ENCODE measurements around the gene PTX3.

Gene PTX3

GRCh38 chr3:157417247-157417646, 19.4 kb upstream of the PTX3 start:
- DNase-seq (ENCODE audit: low read depth, low spot score), result no peak
- H3K4me3 ChIP-seq (ENCODE audit: low read length), result no peak overlapping the region

- DNase-seq (ENCODE audit: low read depth, low spot score), result no peak
- no peak overlapping the region for H3K4me3 ChIP-seq (ENCODE audit: low read length)
Observed at GRCh38 chr3:157418104-157418503, 18.5 kb upstream of the PTX3 start.

- no peak for DNase-seq (ENCODE audit: low read depth, low spot score)
- H3K4me3 ChIP-seq (ENCODE audit: low read length), result no peak overlapping the region
Observed at GRCh38 chr3:157420606-157421130, 16.0 kb upstream of the PTX3 start.

GRCh38 chr3:157423337-157423736, 13.3 kb upstream of the PTX3 start:
- DNase-seq (ENCODE audit: low read depth, low spot score), result no peak
- no peak overlapping the region for H3K4me3 ChIP-seq (ENCODE audit: low read length)

GRCh38 chr3:157427901-157428300, 8.7 kb upstream of the PTX3 start:
- no peak for DNase-seq (ENCODE audit: low read depth, low spot score)
- no peak overlapping the region for H3K4me3 ChIP-seq (ENCODE audit: low read length)

GRCh38 chr3:157428853-157429252, 7.8 kb upstream of the PTX3 start:
- DNase-seq (ENCODE audit: low read depth, low spot score), result no peak
- no peak overlapping the region for H3K4me3 ChIP-seq (ENCODE audit: low read length)

- no peak overlapping the region for H3K4me3 ChIP-seq (ENCODE audit: low read length)
- no peak for DNase-seq (ENCODE audit: low read depth, low spot score)
Observed at GRCh38 chr3:157429708-157430107, 6.9 kb upstream of the PTX3 start.

GRCh38 chr3:157438194-157438730, 1.6 kb downstream of the PTX3 start:
- no peak overlapping the region for H3K4me3 ChIP-seq (ENCODE audit: low read length)
- no peak for DNase-seq (ENCODE audit: low read depth, low spot score)

- no peak for DNase-seq (ENCODE audit: low read depth, low spot score)
- no peak overlapping the region for H3K4me3 ChIP-seq (ENCODE audit: low read length)
Observed at GRCh38 chr3:157441102-157441624, 4.5 kb downstream of the PTX3 start.

GRCh38 chr3:157442729-157443128, 6.1 kb downstream of the PTX3 start:
- no peak for DNase-seq (ENCODE audit: low read depth, low spot score)
- no peak overlapping the region for H3K4me3 ChIP-seq (ENCODE audit: low read length)

- H3K4me3 ChIP-seq (ENCODE audit: low read length), result no peak overlapping the region
- no peak for DNase-seq (ENCODE audit: low read depth, low spot score)
Observed at GRCh38 chr3:157443905-157444796, 7.5 kb downstream of the PTX3 start.

- H3K4me3 ChIP-seq (ENCODE audit: low read length), result no peak overlapping the region
Observed at GRCh38 chr3:157444797-157445184, 8.1 kb downstream of the PTX3 start.

GRCh38 chr3:157445857-157446256, 9.2 kb downstream of the PTX3 start:
- no peak for DNase-seq (ENCODE audit: low read depth, low spot score)
- H3K4me3 ChIP-seq (ENCODE audit: low read length), result no peak overlapping the region

More at GRCh38 chr3:157444797-157445184, 8.1 kb downstream of the PTX3 start:
- no peak for DNase-seq (ENCODE audit: low read depth, low spot score)

GRCh38 chr3:157447026-157447694, 10.5 kb downstream of the PTX3 start:
- DNase-seq (ENCODE audit: low read depth, low spot score), result no peak
- no peak overlapping the region for H3K4me3 ChIP-seq (ENCODE audit: low read length)

- DNase-seq (ENCODE audit: low read depth, low spot score), result no peak
Observed at GRCh38 chr3:157452097-157452496, 15.4 kb downstream of the PTX3 start.

GRCh38 chr3:157453824-157454223, 17.2 kb downstream of the PTX3 start:
- no peak overlapping the region for H3K4me3 ChIP-seq (ENCODE audit: low read length)
- DNase-seq (ENCODE audit: low read depth, low spot score), result no peak

More at GRCh38 chr3:157452097-157452496, 15.4 kb downstream of the PTX3 start:
- H3K4me3 ChIP-seq (ENCODE audit: low read length), result no peak overlapping the region

GRCh38 chr3:157459706-157460105, 23.1 kb downstream of the PTX3 start:
- H3K4me3 ChIP-seq (ENCODE audit: low read length), result no peak overlapping the region
- no peak for DNase-seq (ENCODE audit: low read depth, low spot score)

GRCh38 chr3:157460253-157460652, 23.6 kb downstream of the PTX3 start:
- no peak for DNase-seq (ENCODE audit: low read depth, low spot score)
- no peak overlapping the region for H3K4me3 ChIP-seq (ENCODE audit: low read length)

GRCh38 chr3:157463816-157464215, 27.2 kb downstream of the PTX3 start:
- no peak overlapping the region for H3K4me3 ChIP-seq (ENCODE audit: low read length)
- no peak for DNase-seq (ENCODE audit: low read depth, low spot score)

- no peak overlapping the region for H3K4me3 ChIP-seq (ENCODE audit: low read length)
- DNase-seq (ENCODE audit: low read depth, low spot score), result no peak
Observed at GRCh38 chr3:157464321-157464720, 27.7 kb downstream of the PTX3 start.

Data from Jurkat, Clone E6-1 (cell line).